ENCODE measurements around the gene BAZ2B. TPM values are rescaled to one million over a fixed set of nuclear protein-coding genes. Genes with fewer than 3 reads are reported as not detected.

Gene BAZ2B
- total RNA-seq, 1 donor from 2014 or later = 32.4 TPM

DNA sequence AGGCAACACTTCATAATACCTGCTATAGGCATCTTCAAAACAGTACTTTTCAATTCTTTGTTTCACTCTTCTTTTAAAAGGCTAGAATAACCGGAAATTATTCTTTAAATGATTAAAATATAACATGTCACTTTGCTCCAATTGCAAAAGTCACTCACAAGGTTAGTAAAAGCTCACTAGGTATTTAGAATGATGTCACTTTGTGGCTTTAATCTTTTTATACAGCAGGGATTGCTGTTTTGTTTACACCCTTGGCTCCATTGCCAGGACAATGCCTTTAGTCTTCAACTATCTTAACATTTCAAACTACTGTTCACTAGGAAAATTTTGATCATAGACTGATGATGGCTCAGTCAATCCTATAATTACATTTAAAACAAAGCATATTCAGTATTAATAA is 157.1 kb downstream of the BAZ2B start:
- DNase-seq = no peak
- TF ChIP-seq, protein P1, sequence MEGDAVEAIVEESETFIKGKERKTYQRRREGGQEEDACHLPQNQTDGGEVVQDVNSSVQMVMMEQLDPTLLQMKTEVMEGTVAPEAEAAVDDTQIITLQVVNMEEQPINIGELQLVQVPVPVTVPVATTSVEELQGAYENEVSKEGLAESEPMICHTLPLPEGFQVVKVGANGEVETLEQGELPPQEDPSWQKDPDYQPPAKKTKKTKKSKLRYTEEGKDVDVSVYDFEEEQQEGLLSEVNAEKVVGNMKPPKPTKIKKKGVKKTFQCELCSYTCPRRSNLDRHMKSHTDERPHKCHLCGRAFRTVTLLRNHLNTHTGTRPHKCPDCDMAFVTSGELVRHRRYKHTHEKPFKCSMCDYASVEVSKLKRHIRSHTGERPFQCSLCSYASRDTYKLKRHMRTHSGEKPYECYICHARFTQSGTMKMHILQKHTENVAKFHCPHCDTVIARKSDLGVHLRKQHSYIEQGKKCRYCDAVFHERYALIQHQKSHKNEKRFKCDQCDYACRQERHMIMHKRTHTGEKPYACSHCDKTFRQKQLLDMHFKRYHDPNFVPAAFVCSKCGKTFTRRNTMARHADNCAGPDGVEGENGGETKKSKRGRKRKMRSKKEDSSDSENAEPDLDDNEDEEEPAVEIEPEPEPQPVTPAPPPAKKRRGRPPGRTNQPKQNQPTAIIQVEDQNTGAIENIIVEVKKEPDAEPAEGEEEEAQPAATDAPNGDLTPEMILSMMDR (IDR thresholded peaks at IDR 0.05; ENCODE audit: borderline replicate concordance) = no peak
- intact Hi-C loops (cut with micrococcal nuclease) = no loop called here
- no peak overlapping the region for H3K4me3 ChIP-seq
- H3K27me3 ChIP-seq (ENCODE audit: low read depth) = no peaks in the 10 kb centered on the region
- peaks cover 48% of the 10 kb centered on the region for H3K4me1 ChIP-seq
- no peak overlapping the region for H3K27ac ChIP-seq (replicated peaks)
- H3K36me3 ChIP-seq = no peaks in the 10 kb centered on the region
- no peaks in the 10 kb centered on the region for H3K9me3 ChIP-seq (replicated peaks)

- H3K4me1 ChIP-seq = peaks cover 53% of the 10 kb centered on the region
- H3K36me3 ChIP-seq = peaks cover 4% of the 10 kb centered on the region
- no peak for DNase-seq
- no peak overlapping the region for H3K4me3 ChIP-seq
- H3K27ac ChIP-seq (replicated peaks) = no peak overlapping the region
- intact Hi-C loops (cut with micrococcal nuclease) = no loop called here
- TF ChIP-seq, protein P1 (IDR thresholded peaks at IDR 0.05; ENCODE audit: borderline replicate concordance) = no peak
- no peaks in the 10 kb centered on the region for H3K9me3 ChIP-seq (replicated peaks)
- H3K27me3 ChIP-seq (ENCODE audit: low read depth) = no peaks in the 10 kb centered on the region
Observed at GRCh38 chr2:159457589-159457988, 158.8 kb downstream of the BAZ2B start.

DNA sequence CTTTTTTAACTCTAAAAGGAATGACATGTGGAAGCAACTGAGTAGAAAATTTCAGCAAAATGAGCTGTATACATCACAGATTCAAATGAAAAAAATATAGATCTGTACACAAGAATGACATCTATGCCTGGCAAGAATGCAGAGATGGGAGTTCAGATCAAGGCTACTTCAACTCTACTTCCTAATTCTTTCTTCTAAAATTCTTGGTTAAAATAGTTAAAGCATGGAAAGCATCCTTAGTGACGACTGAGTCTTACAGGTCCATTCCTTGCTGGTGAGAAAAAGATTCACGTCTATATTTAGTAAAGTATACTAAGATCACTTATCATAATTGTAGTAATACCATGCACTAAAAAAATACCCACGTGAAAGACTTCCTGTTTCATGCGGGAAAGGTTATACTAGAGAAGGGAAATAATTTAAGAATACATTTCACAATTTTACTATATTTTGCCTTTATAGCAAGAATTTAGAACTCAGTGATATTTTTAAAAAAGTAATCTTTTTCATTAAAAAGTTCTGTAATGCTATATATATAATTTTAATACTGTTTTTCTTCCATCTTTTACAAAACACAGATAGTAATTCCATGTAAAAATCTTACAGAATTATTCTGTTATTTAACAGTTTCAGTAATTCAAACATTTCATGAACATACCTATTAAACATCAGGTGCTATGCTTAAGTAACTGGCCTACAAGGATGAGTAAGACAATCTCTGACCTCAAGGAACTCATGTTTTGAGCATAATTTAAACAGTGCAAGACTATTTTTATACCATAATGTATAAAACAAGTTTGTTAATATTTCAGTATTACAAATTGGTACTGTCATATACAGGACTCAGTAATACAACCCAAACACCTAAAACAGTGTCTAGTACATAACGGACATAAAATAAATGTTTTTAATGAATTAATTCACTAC is 159.6 kb downstream of the BAZ2B start:
- Histone ChIP-seq H3K27ac (replicated peaks) (no peak overlapping the region), H3K4me3 (no peak overlapping the region), H3K27me3 (ENCODE audit: low read depth) (no peaks in the 10 kb centered on the region), H3K4me1 (peaks cover 53% of the 10 kb centered on the region), H3K9me3 (replicated peaks) (no peaks in the 10 kb centered on the region), H3K36me3 (peaks cover 4% of the 10 kb centered on the region)
- TF ChIP-seq, protein P1 (IDR thresholded peaks at IDR 0.05; ENCODE audit: borderline replicate concordance) = no peak
- intact Hi-C loops (cut with micrococcal nuclease) = no loop called here
- no peak for DNase-seq

- peaks cover 57% of the 10 kb centered on the region for H3K4me1 ChIP-seq
- H3K4me3 ChIP-seq = no peak overlapping the region
- intact Hi-C loops (cut with micrococcal nuclease) = no loop called here
- peaks cover 4% of the 10 kb centered on the region for H3K36me3 ChIP-seq
- H3K9me3 ChIP-seq (replicated peaks) = no peaks in the 10 kb centered on the region
- H3K27me3 ChIP-seq (ENCODE audit: low read depth) = no peaks in the 10 kb centered on the region
- H3K27ac ChIP-seq (replicated peaks) = no peak overlapping the region
- TF ChIP-seq, protein P1 (IDR thresholded peaks at IDR 0.05; ENCODE audit: borderline replicate concordance) = no peak
- DNase-seq = no peak
Observed at GRCh38 chr2:159455330-159455918, 160.9 kb downstream of the BAZ2B start.

GRCh38 chr2:159454185-159454584 is 162.2 kb downstream of the BAZ2B start:
- Histone ChIP-seq H3K4me3 (no peak overlapping the region), H3K9me3 (replicated peaks) (no peaks in the 10 kb centered on the region), H3K36me3 (peaks cover 4% of the 10 kb centered on the region), H3K27ac (replicated peaks) (no peak overlapping the region), H3K27me3 (ENCODE audit: low read depth) (no peaks in the 10 kb centered on the region), H3K4me1 (peaks cover 60% of the 10 kb centered on the region)
- no peak for DNase-seq
- TF ChIP-seq, protein P1 (IDR thresholded peaks at IDR 0.05; ENCODE audit: borderline replicate concordance) = no peak
- intact Hi-C loops (cut with micrococcal nuclease) = no loop called here

Data from left ventricle myocardium inferior (tissue), 1 donor.